HG03025 (cell line): ENCODE measurements around the gene GASK1A.
"Not testable (repeated sequence)": the region's sequence is repeated elsewhere in the genome, so short reads cannot be mapped to it uniquely, and the experiment has no call there.

Source experiments
- ATAC-seq: cut with Tn5 transposase; IDR thresholded peaks from one replicate; pipeline ENCODE4 v1.9.1; 2021; ENCODE audit warnings: mild to moderate bottlenecking, moderate library complexity; ENCODE audit not compliant: unreplicated experiment, low FRiP score

Gene GASK1A

DNA sequence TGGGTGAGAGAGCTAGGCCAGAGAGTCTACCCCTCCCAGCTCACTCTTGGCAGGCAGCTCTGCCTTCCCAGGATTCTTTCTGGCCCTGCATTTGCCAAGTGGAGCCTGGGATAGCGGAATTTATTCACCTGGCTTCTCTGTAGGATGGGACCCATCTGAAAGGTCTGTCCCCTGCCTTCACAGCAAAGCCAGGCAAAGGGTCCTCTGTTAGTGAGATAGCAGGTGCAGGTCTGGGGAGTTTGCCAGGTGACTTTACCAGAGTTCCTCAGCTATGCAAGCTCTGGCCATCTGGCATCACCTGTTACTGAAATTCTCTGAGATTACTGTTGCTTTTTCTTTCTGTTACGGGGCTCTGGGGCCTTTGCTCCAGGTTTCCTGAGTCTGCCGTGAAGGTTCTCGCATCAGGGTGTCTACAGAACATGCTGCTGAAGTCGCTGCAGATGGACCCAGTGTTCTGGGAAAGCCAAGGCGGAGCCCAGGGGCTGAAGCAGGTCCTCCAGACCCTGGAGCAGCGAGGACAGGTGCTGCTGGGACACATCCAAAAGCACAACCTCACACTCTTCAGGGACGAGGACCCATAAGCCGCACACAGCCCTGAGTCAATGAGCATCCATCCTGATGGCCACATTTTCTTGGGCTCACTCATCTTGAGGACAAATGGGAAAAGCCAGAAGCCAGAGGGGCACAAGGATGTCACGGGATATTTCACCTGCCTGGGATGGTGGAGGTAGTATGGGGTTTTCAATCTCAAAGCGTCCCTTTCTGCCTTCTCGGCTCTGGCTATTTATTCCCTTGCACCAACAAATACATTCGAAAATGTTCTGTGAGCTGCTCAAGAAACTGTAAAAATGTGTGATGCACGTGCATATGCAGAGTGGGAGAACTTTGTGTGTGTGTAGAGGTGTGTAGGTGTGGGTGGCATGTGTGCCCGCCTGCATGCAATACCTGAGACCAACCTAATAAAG lies 77.0 kb downstream of the GASK1A start:
- ATAC-seq, result no peak

DNA sequence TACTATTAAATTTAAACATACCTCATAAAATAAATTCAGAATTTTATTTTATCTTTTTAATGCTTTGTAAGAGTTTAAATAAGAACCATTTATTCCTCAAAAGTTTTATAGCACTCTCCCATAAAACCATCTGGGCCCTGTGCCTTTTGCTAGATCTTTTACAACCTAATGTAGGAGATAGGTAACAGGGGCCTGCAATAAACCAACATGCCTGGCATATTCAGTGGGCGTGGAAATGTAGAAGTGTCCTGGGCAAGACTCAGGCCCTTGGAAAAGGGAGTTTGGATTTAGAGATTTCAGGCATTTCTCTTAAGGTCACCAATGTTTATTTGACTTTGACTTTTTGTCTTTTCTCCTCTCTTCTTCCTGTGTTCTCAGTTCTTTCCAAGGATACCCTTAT lies 80.3 kb downstream of the GASK1A start:
- ATAC-seq, result no peak

DNA sequence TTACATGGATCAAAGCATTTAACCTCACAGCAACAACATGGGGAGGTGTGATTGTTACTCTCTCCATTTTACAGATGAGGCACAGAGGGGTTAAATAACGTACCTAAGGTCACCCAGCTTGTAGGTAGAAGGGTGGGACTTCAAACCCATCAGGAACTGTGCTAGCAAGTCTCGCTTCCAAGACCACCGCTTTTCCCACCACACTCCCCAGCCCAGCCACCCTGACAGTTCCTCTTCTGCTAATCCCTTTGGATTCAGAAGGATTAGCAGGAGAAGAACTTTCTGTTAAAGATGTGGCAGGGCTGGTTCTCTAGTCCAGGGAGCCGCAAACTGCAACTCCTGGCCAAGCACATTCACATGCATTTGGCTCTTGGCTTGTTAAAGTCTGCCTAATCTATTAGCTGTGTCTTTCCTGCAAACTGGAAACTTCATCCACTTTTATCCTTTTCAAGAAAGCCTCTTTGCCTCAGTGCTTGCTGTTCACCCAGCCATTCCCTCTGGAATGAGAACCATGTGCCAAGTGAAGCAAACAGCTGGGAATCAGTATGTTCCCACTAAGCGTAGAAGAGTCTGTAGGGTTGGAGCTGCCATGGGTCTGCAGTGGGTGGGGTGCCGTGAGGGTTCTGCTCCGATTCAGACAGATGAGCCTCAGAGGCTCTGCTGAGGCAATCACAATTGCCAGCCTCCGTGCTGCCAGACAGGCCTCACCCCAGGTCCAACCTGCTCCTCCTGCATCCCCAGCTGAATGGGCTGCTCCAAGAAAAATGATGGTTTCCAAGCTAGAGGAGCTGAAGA lies 82.2 kb downstream of the GASK1A start:
- ATAC-seq, result no peak

DNA sequence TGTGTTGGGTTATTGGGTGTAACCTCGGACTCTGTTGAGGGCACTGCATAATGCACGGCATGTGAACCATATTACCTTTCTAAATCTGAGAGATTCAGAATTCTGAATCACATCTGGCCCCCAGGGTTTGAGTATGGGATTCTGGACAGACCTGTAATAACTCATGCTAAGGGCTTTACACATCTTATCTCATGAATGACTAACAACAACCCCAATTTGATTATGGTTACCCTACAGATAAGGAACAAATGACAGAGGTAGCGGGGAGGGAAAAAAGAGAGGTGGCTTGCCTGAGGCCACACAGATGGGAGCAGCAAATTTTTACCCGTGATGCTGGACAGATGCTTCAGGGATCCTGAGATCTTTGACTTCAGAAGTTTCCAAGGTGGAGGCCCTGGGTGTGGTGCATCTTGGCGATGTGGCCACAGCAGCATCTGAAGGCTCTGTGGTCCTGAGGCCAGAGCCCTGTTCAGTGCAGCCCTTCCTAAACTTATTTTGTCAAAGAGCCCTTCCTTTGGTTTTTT lies 83.0 kb downstream of the GASK1A start:
- no peak for ATAC-seq

DNA sequence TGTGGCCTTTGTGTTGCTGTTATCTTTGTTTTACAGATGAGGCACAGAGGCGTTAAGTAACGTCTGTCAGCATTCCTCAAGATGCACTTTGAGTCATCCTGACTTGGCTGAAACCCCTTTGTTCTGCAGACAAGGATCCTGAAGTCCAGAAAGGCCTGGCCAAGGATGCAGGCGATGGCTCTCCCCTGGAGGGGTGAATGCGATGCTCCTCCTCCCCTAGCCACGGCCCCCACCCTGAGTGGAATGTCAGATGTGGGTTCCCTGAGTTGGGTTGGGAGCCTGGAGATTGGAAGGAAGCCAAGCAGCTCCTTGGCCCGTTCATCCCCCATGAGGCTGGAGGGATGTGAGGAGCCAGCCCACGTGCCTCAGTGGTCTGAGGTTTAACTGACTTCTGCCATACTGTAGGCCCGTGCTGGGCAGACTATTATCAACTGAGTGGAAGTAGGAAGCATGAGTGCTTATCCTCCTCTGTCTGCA lies 83.5 kb downstream of the GASK1A start:
- no peak for ATAC-seq

DNA sequence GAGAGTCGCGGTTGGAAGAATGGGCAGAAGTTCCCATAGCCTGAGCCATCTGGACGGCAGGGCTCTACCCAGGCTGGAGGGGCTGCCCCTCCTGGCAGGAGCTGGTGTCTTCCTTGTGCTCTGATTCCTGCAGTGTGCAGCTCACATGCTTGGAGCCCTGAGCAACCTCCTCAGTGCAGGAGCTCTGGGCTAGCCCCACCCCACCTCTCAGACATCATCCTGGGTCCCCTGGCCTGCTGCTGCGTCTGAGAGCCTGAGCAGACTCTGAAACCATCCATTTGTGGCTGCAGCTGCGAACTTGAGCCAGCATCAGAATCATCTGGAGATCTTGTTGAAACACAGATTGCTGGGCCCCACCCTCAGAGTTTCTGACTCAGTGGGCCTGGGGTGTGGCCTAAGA lies 84.0 kb downstream of the GASK1A start:
- ATAC-seq, result no peak

DNA sequence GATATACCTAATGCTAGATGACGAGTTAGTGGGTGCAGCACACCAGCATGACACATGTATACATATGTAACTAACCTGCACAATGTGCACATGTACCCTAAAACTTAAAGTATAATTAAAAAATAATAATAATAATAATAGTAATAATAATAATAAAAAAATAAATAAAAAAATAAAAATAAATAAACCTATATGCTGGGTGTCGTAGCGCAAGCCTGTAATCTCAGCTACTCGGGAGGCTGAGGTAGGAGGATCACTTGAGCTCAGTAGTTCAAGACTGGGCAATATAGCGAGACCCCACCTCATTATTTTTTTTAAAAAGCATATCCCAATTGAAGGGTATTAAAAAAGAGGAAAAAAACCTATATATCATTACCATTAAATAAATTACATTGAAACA lies 91.6 kb downstream of the GASK1A start:
- ATAC-seq, result not testable (repeated sequence)

DNA sequence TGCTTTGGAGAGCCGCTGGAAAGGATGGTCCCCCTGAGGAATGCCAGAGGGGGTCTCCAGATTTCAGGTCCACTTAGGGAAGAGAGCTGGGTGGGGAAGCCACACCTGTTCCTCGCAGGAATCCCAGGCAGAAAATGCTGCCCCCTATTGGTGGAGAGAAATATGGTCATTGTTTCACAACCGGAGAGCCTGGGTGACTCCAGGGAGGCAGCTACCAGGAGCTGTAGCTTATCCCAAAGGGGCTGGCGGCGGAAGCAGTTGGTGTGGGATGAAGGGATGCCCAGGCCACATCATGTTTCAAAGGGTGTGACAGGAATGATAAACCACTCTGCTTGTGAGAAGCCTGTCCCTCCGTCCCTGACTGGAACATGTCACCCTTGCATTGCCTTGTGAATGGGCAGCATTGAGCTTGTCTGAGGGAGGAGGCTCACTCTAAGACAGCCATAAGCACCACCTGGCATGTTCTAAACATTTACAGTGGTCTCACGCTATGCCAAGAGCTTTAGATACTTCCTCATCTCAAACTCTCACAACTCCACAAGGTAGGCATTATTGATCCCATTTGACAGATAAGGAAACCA lies 92.3 kb downstream of the GASK1A start:
- ATAC-seq, result no peak

DNA sequence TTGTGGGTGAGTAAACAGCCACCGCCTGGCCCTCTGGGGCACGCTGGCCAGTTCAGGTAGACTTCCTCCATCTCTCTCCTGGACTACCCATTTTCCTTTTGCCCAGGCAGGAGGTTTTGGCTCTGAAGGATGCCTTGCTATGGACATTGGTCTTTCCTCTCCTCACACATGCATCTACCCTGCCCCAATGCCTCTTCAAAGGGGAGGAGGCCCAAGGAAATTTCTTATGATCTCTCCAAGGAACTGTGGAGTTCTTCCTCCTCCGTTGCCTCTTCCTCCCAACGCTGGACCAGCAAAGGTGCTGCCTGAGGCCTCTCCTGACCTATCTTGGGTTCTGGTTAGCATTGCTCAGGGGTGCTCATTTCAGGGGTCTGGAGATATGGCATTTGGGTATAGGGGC lies 93.2 kb downstream of the GASK1A start:
- ATAC-seq, result no peak

DNA sequence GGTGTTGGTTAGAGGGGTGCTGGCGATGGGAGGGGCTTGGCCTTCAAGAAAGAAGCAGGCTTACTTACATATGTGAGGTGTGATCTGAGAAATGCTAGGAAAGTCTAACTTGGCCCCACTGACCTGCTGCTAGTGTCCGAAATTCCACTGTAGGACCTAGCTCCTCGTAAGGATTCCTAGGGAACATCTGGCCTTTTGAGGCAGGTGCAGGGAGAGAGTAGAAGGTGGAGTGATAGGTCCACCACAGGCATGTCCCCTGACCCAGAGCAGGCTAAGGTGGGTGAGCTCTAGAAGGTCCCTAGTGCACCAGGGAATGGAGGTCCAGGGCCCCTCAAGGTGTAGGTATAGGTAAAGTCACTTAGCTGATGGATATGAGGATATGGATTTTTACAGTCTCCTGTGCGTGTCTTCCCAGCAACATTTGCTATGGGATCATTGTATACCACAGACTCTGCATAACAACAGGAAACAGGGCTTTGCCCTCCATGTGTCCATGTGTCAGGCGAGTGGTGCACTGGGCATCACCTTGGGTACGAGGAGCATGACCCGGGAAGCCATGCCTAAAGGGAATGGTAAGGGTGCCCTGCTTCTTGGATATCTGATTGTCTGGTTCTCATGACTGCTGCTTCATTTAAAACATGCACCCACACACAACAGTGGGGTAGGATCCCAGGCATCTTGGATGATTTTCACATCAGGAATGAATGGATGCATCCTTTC lies 94.2 kb downstream of the GASK1A start:
- no peak for ATAC-seq

DNA sequence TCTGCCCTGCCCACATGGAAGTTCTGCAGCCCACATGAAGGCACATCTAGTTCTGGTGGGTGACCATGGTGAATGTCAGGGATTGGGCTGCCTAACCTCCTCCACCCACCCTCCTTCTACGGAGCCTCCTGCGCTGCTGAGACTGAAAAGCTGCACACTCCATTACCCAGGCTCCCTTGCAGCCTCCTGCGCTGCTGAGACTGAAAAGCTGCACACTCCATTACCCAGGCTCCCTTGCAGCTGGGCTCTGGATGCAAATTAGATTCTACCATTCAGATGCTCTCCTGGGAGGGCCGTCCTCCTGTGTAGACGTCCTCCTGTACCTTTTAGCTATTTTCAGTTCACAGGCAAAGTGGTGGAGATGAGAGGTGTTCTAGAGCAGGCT lies 94.7 kb downstream of the GASK1A start:
- no peak for ATAC-seq

DNA sequence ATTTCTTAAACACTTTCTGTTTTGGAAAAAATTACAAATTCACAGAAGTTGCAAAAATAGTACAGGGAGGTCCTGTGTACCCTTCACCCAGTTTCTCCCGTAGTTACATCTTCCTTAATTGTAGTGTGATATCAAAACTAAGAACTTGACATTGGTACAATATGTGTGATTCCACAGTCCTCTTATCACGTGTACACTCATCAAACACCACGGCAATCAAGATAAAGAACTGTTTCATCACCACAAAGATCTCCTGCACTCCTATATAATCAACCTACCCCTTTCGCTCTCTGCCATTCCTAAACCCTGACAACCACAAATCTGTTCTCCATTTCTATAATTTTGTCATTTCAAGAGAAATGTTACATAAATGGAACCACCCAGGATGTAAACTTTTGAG lies 95.4 kb downstream of the GASK1A start:
- no peak for ATAC-seq

DNA sequence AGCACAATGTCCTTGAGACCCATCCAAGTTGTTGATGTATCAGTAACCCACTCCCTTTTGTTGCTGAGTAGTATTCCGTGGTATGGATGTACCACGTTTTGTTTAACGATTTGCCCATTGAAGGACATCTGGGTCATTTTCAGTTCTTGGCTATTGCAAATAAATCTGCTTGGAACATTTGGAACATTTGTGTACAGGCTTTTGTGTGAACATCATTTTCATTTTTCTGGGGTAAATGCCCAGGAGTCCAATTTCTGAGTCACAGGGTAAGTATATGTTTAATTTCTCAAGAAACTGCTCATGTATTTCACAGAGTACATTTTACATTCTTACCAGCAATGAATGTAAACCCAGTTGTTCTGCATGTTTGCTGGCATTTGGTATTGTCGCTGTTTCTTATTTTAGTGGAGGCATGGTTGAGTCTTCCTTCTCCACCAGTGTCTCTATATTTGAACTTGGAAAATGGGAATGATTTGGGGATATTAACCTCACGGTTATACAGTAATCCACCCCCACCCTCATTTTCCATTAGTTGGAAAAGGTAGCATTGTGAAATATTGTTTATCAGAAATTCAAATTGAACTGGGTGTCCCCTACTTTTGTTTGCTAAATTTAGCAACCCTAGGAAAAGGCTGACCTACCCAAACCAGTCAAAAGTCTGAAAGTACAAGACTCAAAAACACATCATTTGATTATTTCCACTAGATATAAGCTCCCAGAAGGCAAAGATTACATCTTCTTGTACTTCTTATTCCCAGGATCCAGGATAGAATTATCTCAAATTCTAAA lies 96.0 kb downstream of the GASK1A start:
- ATAC-seq, result no peak

DNA sequence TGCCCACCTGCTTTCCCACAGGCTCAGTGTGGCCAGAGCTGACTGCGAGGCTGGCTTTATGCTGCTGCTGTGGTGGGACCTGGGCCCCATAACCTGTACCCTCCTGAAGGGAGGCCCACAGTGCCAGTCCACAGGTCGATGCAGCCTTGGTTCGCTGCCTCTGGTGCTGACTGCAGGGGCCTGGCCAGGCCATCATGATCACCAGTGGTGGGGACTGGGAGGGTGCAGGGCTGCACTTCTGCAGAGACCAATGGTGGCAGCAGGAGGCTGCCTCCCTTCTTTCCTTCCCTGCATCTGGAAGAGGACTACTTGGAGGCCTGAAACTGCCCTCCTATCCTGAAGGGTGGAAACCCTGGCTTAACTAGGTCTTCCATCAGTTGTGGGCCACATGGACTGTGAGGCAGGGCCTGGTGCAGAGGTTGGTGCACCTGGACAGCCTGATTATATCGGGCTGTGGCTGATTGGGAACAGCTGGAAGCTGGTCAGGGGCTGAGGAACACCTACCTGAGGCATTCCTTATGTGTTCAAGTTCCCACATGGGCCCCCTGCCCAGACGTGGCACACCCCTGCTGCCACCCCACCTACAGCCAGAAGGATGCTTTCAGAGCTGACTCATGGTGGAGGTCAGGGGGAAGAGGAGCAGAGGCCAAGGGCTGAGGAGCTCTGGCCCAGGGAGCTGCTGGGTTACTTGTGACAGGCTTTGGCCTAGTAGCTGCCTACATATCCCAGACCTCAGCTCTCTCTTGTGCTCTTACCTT lies 97.0 kb downstream of the GASK1A start:
- ATAC-seq, result no peak

DNA sequence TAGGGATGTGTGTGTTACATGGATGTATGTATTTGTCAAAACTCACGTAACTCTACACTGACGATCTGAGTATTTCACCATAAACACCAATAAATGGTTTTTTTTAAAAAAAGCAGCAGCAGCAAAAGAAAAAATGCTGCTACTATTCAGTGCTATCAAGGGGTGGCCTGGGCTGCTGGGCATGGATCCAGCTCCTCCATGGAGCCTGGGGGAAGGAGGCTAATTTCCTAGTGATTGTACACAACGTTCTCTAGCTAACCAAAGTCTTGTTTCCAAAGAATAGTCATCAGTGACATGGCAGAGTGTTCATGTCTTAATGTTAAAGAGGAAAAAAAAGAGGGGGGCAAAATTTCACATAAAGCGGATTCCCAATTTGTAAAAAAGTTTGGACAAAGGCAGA lies 97.7 kb downstream of the GASK1A start:
- ATAC-seq, result no peak

DNA sequence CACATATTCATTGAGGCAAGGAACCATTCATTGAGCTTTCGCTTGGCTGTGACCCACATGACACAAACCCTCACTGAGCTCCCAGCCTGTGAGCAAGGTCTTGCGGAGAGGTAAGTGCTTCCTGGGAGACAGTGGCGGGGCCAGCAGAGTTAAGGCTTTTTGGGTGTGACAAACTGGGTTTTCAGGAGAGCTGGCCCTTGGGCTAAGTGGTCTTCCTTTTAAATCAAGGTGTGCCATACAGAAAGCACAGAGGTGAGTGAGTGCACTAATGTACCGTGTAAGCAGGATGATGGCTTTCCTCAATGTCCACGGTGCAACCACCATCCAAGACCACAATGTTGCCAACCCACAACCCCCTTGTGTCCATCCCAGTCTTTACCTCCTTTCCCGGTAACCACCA lies 98.2 kb downstream of the GASK1A start:
- no peak for ATAC-seq

DNA sequence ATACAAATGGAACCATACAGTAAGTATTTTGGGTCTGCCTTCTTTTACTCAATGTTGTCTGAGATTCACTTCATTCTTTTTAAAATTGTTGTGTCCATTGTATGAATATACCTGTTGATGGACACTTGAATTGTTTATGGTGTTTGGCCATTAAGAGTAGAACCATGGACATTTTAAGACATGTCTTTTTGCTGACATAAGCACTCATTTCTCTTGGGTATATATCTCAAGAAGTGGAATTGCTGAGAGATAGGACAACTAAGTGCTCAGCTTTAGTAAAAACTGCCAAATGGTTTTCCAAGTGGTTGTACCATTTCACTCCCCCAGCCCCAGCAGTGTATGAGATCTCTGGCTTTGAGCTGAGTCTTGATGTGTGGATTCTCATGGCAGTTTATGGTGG lies 98.6 kb downstream of the GASK1A start:
- ATAC-seq, result no peak

DNA sequence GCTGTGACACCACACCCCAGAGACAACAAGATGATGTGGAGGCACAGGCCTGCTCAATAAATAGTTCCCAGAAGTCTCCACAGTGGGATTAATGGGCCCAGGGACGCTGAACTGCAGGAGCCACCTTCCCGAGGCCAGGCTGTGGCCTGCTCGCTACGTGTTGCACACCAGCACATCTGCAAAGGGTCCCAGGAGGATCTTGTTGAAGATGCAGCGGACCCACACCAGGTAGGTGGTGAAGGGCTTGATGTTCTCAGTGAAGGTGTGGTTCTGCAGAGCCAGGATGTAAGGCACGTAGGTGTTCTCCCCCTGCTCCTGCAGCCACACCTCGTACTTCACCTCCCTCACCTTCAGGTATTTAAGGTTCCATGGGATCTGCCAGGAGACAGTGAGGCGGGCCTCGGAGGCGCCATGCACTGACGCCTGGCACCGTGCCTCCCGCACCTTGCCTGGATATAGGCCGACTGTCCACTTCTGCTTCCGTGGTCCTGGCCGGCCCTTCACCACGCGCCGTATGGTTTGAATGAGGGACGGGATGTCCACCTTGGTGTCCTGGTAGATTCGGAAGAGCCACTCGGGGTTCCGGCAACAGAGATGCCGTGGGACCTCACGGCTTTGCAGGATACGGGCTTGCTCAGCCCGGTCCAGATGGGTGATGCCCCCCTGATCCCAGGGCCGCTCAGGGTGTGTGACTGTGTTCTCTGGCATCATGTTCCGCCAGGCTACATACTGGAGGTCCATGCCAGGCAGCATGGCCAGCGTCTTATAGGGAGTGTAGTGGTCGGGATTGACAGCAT lies 100.6 kb downstream of the GASK1A start:
- ATAC-seq, result no peak
